SK-N-MC (cell line): Measurements from ENCODE around the gene TAX1BP1.

ENCODE experiments used
- EZH2 ChIP-seq: fragments of 200-600 bp; sonication (generic); IDR thresholded peaks from one replicate; pipeline ENCODE4 v1.6.1; 2017; ENCODE audit warnings: antibody characterized with exemption
- POLR2AphosphoS5 ChIP-seq: IDR thresholded peaks from 2 replicates; pipeline ENCODE4 v1.6.1; 2012; ENCODE audit warnings: mild to moderate bottlenecking, low read depth, low read length, borderline replicate concordance

DNA sequence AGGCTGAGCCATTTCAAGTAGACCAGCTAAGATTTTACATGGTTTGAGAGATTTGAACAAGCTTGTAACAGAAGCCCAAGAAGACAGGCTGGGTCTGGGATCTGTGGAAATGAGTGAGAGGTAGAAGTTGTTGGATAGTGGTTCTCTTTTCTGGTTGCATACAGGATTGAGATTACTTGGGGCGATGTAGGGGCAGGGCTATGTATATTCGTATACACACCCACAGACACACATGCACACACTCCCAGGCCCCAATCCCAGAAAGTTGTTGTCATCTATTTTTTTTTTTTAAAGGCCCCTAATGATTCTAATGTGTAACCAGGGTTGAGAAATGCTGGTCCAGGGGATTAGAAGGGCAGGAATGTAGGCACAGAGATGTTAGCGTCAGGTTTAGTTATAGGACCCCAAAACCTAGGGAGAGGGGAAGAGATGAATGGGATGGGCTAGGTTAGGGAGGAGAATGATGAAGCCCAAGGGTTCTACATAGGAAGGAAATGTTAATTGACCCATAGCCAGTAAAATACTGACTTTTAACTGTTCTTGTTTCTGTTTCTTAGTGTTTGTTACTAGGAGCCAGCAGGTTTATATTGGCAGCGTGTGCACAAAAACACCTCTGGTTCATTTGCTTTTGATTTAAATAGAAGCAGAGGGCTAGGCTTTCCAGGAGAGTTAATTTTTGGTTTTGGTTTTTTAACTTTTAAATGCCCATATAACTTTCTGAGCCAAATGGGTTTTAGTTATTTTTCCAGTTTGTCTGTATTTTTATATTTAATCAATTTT lies 7.8 kb downstream of the TAX1BP1 start:
- no peak for TF ChIP-seq POLR2AphosphoS5
- TF ChIP-seq EZH2, result no peak
